ENCODE results near the gene C10orf88.
A peak's percentile ranks its signal among the peaks of the same experiment; 100 is the strongest.
"Not testable (repeated sequence)": the region's sequence is repeated elsewhere in the genome, so short reads cannot be mapped to it uniquely, and the experiment has no call there.

The C10orf88 gene

DNA sequence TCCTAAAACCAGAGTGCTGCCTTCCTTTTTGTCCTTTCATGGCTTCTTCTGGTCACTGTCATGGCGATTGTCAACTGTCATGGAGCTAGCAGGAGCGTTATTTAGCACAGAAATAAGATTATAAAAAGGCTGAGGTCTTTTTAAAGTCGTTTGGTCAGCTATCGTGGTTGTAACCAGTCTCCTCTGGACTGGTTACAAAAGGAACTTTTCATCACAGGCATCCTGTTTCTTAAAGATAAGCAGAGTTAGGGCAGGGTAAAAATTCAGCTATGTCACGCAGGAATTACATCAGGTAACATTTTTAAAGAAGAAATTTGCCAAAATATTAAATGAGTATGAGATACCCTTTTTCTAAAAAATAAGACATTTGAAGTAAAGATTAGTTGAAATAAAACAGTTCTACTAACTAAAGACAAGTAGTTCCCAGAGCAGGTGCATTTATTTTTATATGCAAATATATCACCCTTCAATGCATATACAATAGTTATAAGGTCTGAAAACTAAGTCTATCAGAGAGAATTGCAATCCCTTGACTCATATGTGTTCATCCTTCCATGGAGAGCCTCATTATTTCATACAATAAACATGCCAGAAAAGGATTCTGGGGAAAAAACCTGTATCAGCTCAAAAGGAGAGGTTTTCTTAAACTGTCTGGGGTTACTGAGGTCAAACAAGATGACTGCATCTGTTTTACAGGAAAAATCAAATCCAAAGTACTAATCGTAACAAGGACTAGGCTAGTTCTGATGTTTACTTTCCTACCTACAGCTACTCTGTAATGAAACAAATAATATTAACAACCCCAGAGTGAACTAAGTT lies 22.7 kb downstream of the C10orf88 start:
- no peak for DNase-seq (ENCODE audit: insufficient read length, low spot score)

DNA sequence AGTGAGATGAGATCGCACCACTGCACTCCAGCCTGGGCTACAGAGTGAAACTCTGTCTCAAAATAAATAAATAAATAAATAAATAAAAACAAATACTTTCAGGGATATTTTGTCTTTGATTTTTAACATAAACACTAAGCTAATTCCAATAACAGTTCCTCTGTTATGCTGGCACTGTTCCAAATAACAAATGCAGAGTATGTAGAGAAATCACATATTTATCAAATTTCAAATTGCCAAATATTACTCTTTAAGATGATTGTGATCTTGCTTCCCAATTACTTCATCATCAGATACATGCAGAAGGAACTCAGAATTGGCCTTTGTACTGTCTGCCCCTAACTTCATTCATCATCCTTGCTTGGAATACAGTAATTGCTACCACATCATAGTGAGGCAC lies 23.9 kb downstream of the C10orf88 start:
- FAIRE-seq (no peak), DNase-seq (ENCODE audit: insufficient read length, low spot score) (no peak)
- TF ChIP-seq POLR2A (IDR thresholded peaks at IDR 0.05; ENCODE audit: low read depth, low read length) = no peak

More for the DNA sequence above, 22.7 kb downstream of the C10orf88 start:
- no peak for TF ChIP-seq POLR2A (IDR thresholded peaks at IDR 0.05; ENCODE audit: low read depth, low read length)
- no peak for FAIRE-seq

DNA sequence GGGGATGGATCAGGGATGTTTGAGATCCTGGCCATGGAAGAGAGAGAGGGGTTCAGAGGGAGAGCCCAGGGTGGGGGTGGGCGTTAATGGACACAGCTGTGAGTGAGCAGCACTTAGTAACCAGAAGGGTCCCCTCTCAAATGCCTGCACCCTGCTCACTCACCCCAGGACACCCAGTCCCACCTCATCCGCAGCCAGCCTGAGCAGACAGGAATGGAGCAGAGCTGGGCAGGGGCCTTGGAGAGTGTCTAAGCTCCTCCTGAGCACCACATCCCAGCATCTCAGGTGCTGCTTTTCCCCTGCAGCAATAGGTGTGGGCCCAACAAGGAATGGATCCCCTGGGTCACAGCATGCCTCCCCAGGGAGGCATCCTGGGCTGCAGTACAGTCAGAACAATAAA lies 38.3 kb downstream of the C10orf88 start:
- no peak for TF ChIP-seq POLR2A (IDR thresholded peaks at IDR 0.05; ENCODE audit: low read depth, low read length)
- FAIRE-seq (no peak), DNase-seq (ENCODE audit: insufficient read length, low spot score) (no peak)

DNA sequence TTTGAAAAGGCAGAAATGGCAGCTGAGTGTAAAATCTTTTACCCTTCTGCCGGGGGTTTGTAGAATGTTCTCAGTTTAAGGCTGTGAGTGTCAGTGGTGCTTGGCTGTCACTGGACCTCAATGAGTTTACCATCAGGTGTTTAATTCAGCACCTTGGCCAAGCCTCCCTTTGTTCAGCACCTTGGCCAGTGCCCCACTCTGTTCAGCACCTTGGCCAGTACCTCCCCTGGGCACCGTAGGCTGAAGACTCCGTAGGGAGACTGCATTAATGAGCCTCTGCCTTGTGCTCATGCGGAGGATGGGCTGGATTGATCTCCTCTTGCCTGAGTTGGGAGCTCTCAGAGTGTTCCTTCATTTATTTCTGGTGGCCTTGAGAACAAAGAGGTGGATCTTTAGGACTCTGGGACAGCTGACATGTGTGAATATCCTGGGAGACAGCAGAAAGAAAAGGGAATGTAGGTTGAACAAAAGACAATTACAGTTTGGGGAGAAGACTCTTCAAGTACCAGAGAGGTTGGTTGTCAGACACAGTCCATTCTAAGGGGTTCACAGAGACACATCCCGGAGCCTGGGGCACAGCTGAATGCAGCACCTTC lies 42.0 kb downstream of the C10orf88 start:
- no peak for FAIRE-seq
- DNase-seq (ENCODE audit: insufficient read length, low spot score) = peak; percentile 12
- TF ChIP-seq POLR2A (IDR thresholded peaks at IDR 0.05; ENCODE audit: low read depth, low read length) = no peak

DNA sequence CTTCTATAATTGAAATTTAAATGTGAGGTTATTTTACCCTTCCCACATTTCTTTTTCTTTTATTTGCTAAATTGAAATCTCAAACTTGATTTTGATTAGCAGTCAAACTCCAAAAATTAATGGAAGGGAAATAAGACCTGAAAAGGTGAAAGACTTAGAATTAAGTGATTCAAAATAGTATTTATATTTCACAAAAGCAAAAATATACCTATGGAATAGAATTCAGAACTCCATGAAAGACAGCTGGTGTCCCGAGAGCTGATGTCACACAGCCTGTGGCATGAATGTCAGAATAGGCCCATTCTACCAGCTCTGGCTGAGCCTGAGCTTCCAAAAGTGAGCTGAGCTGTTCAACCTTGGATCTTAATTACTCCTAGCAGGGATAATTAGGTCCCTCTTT lies 43.7 kb downstream of the C10orf88 start, which contains the start of gene FAM24A:
TSS of gene FAM24A (plus strand) at position 301 of the 400 bp plus-strand sequence. CDS start 1,025 bp downstream, outside the sequence.
- DNase-seq (ENCODE audit: insufficient read length, low spot score) = no peak
- no peak for TF ChIP-seq POLR2A (IDR thresholded peaks at IDR 0.05; ENCODE audit: low read depth, low read length)
- FAIRE-seq = no peak

DNA sequence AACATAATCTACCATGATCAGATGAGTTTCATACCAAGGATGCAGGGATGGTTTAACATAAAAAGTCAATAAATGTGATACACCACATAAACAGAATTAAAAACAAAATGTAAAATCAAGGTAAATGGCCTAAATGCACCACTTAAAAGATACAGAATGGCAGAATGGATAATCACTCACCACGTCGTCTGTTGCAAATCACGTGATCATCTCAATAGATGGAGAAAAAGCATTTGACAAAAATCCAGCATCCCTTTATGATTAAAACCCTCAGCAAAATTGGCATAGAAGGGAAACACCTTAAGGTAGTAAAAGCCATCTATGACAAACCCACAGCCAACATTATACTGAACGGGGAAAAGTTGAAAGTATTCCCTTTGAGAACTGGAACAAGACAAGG lies 50.2 kb downstream of the C10orf88 start:
- not testable (repeated sequence) for FAIRE-seq; DNase-seq (ENCODE audit: insufficient read length, low spot score)

DNA sequence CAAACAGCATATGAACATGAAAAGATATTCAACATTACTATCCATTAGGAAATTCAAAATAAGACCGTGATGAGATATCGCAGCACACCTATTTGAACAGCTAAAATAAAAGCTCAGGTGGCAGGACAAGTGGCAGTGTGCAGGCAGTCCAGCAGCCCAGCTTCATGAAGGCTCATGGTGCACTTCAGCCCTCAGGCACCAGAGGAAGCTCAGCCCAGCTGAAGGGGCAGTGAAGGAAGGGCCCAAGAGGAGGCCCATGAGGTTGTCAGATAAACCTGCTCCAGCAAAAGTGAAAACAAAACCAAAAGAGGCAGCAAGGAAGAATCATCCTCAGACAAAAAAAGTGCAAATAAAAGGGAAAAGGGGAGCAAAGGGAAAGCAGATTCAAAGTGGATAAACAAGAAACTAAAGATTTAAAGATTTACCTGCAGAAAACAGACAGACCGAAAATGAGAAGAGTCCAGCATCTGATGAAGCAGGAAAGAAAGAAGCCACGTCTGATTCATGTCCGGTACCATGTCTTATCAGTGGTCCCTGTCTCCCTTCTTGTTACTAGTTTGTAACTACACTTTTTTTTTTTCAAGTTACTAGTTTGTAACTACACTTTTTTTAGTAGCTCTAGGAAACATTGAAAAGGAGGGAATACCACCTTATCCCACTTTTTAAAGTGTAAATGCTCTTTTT lies 59.6 kb downstream of the C10orf88 start:
- no peak for TF ChIP-seq POLR2A (IDR thresholded peaks at IDR 0.05; ENCODE audit: low read depth, low read length)
- DNase-seq (ENCODE audit: insufficient read length, low spot score) (no peak), FAIRE-seq (no peak)

DNA sequence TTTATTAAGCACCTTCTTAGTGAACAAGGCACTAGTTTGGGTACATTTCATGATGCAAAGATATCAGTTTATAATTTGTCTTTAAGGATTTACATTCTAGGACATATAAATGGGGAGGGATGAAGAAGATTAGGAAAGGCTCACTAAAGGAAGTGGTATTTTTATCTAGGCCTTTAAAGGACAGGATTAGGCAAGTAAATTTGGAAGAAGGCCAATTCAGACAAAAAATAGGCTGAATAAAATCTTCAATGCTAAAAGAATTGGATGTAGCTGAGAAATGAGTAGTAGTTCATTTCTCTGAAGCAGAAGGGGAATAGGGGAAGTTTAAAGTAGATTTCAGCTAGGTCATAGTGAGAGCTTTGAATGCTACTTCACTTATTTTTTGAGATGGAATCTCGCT lies 69.9 kb downstream of the C10orf88 start:
- FAIRE-seq = no peak
- no peak for TF ChIP-seq POLR2A (IDR thresholded peaks at IDR 0.05; ENCODE audit: low read depth, low read length)
- no peak for DNase-seq (ENCODE audit: insufficient read length, low spot score)

DNA sequence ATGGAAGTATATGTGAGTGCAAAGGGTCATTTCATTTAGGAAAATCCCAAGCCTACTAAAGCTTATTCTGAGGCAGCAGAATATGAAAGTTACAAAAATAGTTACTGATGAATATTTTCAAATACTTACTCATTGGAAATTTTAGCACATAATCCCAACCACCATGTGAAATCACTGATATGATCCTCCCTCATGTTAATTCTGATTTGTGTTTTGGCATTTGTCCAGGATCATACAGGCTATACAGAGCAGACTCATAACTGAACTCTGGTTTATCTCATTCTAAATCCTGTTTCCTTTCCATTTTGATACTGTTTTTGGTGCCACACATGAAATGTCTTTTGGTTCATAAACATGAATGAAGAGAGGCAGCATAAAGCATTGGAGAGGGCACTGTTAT lies 71.3 kb downstream of the C10orf88 start:
- DNase-seq (ENCODE audit: insufficient read length, low spot score) (no peak), FAIRE-seq (no peak)
- no peak for TF ChIP-seq POLR2A (IDR thresholded peaks at IDR 0.05; ENCODE audit: low read depth, low read length)
